Parathyroid adenoma (tissue), 2 donors: ENCODE measurements around the gene EPHA5.

ENCODE experiments used
- H2AFZ ChIP-seq: fragments of 300-600 bp; sonication (generic); one replicate; pipeline ENCODE4 v1.7.0; 2017; ENCODE audit warnings: antibody characterized with exemption, mild to moderate bottlenecking
- H3K27ac ChIP-seq: fragments of 300-600 bp; sonication (generic); one replicate; pipeline ENCODE4 v1.7.0; 2017
- H3K27me3 ChIP-seq: fragments of 300-600 bp; sonication (generic); one replicate; pipeline ENCODE4 v1.7.0; 2017; ENCODE audit warnings: low read length; ENCODE audit not compliant: control insufficient read depth, insufficient read depth
- H3K36me3 ChIP-seq: fragments of 300-600 bp; sonication (generic); one replicate; pipeline ENCODE4 v1.7.0; 2017; ENCODE audit warnings: low read length; ENCODE audit not compliant: control insufficient read depth, insufficient read depth
- H3K4me1 ChIP-seq: fragments of 300-600 bp; sonication (generic); one replicate; pipeline ENCODE4 v1.7.0; 2017; ENCODE audit warnings: control low read depth
- H3K4me2 ChIP-seq: fragments of 300-600 bp; sonication (generic); one replicate; pipeline ENCODE4 v1.7.0; 2017; ENCODE audit warnings: low read length
- H3K4me3 ChIP-seq: fragments of 300-600 bp; sonication (generic); one replicate; pipeline ENCODE4 v1.7.0; 2017; ENCODE audit warnings: low read depth, low read length
- H3K79me2 ChIP-seq: fragments of 300-600 bp; sonication (generic); one replicate; pipeline ENCODE4 v1.7.0; 2017; ENCODE audit warnings: control low read depth
- H3K9ac ChIP-seq: fragments of 300-600 bp; sonication (generic); one replicate; pipeline ENCODE4 v1.7.0; 2017; ENCODE audit warnings: mild to moderate bottlenecking
- H3K9me3 ChIP-seq: fragments of 300-600 bp; sonication (generic); one replicate; pipeline ENCODE4 v1.7.0; 2017; ENCODE audit warnings: low read length; ENCODE audit not compliant: control insufficient read depth
- TF ChIP-seq, protein P1 (sequence below): fragments of 300-600 bp; sonication (generic); IDR thresholded peaks from one replicate; pipeline ENCODE4 v1.7.0; 2017; ENCODE audit warnings: antibody characterized with exemption, mild to moderate bottlenecking
- donor health status: primary hyperparathyroidism.

EPHA5 gene

DNA sequence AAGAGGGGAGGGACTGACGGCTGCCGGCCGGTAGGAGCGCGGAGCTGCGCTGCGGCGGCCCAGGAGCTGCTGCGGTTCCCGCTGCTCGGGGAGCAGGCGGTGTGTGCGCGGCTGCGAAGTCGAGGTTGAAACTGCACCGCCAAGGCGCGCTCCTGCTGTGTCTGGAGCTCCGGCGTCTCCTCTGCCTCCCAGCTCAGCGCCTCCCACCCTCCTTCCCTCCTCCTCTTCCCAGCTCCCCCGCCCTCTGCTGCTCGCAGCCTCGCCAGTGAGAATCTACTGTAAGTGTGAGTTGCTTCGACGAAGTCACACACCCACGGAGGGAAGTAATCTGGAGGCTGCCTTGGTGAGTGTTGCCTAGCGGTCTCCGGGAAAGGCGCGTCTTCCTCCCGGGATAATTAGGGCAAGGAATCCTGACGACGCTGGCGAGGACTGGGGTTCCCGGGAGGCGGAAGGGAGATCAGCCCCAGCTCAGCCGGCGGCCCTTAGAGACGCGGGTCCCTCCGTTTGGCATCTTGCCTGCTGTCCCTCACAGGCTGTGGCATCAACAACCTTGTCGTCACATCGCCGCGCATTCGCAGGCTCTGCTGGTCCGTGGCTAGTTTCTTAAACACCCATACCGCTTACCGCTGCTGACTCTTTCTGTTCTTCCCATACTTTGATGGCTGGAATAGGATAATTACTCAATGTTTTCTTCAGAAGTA is at the start of gene EPHA5:
EPHA5 (minus strand) TSS at position 159 of the 701 bp plus-strand sequence. CDS start 747 bp downstream, outside the sequence.
- Histone ChIP-seq H3K4me1 (no peaks in the 10 kb centered on the region), H3K79me2 (no peaks in the 10 kb centered on the region), H3K27me3 (peaks cover 18% of the 10 kb centered on the region), H3K4me3 (peak within 1 kb of the TSS; percentile 48), H3K4me2 (peak within 1 kb of the TSS; percentile 79), H3K27ac (no peak within 1 kb of the TSS), H3K9ac (no peak within 1 kb of the TSS), H3K36me3 (no peaks in the 10 kb centered on the region), H3K9me3 (no peaks in the 10 kb centered on the region), H2AFZ (peak within 1 kb of the TSS; percentile 38)
- TF ChIP-seq, protein P1, sequence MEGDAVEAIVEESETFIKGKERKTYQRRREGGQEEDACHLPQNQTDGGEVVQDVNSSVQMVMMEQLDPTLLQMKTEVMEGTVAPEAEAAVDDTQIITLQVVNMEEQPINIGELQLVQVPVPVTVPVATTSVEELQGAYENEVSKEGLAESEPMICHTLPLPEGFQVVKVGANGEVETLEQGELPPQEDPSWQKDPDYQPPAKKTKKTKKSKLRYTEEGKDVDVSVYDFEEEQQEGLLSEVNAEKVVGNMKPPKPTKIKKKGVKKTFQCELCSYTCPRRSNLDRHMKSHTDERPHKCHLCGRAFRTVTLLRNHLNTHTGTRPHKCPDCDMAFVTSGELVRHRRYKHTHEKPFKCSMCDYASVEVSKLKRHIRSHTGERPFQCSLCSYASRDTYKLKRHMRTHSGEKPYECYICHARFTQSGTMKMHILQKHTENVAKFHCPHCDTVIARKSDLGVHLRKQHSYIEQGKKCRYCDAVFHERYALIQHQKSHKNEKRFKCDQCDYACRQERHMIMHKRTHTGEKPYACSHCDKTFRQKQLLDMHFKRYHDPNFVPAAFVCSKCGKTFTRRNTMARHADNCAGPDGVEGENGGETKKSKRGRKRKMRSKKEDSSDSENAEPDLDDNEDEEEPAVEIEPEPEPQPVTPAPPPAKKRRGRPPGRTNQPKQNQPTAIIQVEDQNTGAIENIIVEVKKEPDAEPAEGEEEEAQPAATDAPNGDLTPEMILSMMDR: no peak

DNA sequence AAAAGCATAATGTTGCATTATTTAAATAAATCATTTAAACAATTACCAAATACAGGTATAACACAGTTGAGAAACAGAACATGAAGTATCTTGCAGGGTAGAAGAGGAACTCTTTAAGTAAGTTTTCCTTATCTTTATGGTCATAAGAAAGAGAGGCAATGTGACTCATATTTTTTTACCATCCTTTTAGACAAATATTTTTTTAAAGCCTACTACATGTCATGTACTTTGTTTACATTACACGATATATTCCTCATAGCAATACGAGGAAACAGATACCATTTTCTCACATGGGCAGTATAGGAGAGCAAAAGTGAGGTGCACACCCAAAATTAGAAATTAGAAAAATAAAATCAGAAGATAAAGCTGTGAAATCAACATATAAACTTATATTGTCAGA is 49.3 kb upstream of the EPHA5 start:
- H3K4me1 ChIP-seq: no peaks in the 10 kb centered on the region
- TF ChIP-seq, protein P1: no peak
- H3K27me3 ChIP-seq: no peaks in the 10 kb centered on the region

DNA sequence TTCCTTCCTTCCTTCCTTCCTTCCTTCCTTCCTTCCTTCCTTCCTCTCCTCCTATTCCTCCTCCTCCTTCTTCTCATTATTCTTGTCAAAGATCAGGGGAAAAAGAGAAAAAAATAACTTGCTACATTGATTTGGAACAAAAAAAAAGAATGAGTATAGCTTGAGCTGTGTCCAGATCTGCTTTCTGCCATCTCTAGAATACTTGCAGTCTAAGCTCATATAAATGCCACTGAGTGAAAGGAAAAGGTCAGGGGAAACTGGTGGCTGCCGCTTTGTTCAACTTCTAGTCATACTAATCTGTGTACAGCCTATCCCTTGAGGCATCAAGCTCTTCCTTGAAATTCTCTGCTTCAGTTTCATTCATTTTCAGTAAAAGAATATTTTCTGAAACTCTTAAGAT is 28.3 kb upstream of the EPHA5 start:
- H3K9ac ChIP-seq: no peak overlapping the region

More for the DNA sequence above, 49.3 kb upstream of the EPHA5 start:
- Histone ChIP-seq H3K4me3 (no peak overlapping the region), H3K4me2 (no peak overlapping the region), H3K36me3 (no peaks in the 10 kb centered on the region), H3K9ac (no peak overlapping the region), H3K79me2 (no peaks in the 10 kb centered on the region), H3K27ac (no peak overlapping the region), H3K9me3 (no peaks in the 10 kb centered on the region), H2AFZ (no peak overlapping the region)

DNA sequence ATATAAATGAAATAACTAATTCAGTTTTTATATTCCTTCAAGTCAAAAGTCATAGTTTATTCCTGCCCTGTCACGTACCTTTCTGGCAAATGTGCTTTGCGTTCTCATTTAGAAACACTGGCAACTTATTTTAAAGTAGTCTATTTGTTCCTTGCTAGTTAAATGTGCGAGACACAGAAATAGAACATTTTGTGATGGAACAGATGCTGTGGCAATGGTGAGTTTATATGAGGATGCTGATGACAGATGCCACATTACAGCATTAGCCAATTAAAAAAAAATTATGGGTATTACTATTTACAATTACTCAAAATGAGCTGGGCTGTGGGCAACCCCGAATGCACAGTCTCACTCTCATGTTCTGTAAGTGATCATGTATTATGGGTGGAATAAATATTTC is 26.1 kb upstream of the EPHA5 start:
- H3K9me3 ChIP-seq: no peaks in the 10 kb centered on the region
- H3K9ac ChIP-seq: no peak overlapping the region
- H2AFZ ChIP-seq: no peak overlapping the region
- H3K4me2 ChIP-seq: no peak overlapping the region
- TF ChIP-seq, protein P1: no peak
- H3K4me1 ChIP-seq: no peaks in the 10 kb centered on the region
- H3K27me3 ChIP-seq: no peaks in the 10 kb centered on the region
- H3K79me2 ChIP-seq: no peaks in the 10 kb centered on the region
- no peak overlapping the region for H3K27ac ChIP-seq
- H3K36me3 ChIP-seq: no peaks in the 10 kb centered on the region
- no peak overlapping the region for H3K4me3 ChIP-seq

More for the DNA sequence above, 28.3 kb upstream of the EPHA5 start:
- TF ChIP-seq, protein P1: no peak
- Histone ChIP-seq H3K9me3 (no peaks in the 10 kb centered on the region), H3K4me3 (no peak overlapping the region), H3K27ac (no peak overlapping the region), H3K4me2 (no peak overlapping the region), H3K27me3 (no peaks in the 10 kb centered on the region), H3K4me1 (no peaks in the 10 kb centered on the region), H3K36me3 (no peaks in the 10 kb centered on the region), H2AFZ (no peak overlapping the region), H3K79me2 (no peaks in the 10 kb centered on the region)

DNA sequence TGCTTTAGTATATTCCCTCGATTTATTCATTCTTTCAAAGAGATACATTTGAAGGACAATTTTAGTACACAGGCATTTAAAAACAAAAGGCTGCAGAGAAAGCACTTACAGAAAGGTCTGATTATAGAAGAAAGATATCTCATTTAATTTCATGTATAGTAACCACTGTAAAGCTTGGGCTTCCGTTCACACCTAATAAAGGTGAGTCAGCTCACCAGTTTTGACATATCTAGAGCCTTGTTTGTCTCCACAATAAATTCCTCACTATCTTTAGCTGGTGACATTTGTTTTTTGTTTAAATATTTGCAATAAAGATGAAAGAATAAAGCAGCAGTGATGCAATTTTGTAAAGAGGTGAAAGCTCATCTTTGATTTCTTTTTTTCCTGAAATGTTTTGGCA is 1.1 kb upstream of the EPHA5 start:
- no peaks in the 10 kb centered on the region for H3K9me3 ChIP-seq
- no peak overlapping the region for H2AFZ ChIP-seq
- no peaks in the 10 kb centered on the region for H3K4me1 ChIP-seq
- H3K9ac ChIP-seq: no peak overlapping the region
- H3K27ac ChIP-seq: no peak overlapping the region
- TF ChIP-seq, protein P1: no peak
- H3K4me3 ChIP-seq: no peak overlapping the region
- H3K36me3 ChIP-seq: no peaks in the 10 kb centered on the region
- H3K27me3 ChIP-seq: peaks cover 14% of the 10 kb centered on the region
- no peaks in the 10 kb centered on the region for H3K79me2 ChIP-seq
- no peak overlapping the region for H3K4me2 ChIP-seq
